MM.1S (cell line): Measurements from ENCODE around the gene LRFN2.

Experiments used
- CTCF ChIP-seq: fragments of 300-600 bp; sonication (generic); IDR thresholded peaks from 2 replicates; pipeline ENCODE4 v1.5.1; 2016; ENCODE audit warnings: antibody characterized with exemption, low read length, mixed read lengths
- EZH2phosphoT487 ChIP-seq: fragments of 300-600 bp; sonication (generic); IDR thresholded peaks from 2 replicates; pipeline ENCODE4 v1.6.1; 2018; ENCODE audit warnings: antibody characterized with exemption, low read length

- no peak for TF ChIP-seq CTCF
- no peak for TF ChIP-seq EZH2phosphoT487
Measured at GRCh38 chr6:40563111-40563510, 24.1 kb downstream of the LRFN2 start.
